NCI-H510A treated with DMSO at 0.1 percent for 48 hours (cell line): ENCODE measurements around the gene JKAMP.
A peak's percentile ranks its signal among the peaks of the same experiment; 100 is the strongest.
"Not testable (repeated sequence)": the region's sequence is repeated elsewhere in the genome, so short reads cannot be mapped to it uniquely, and the experiment has no call there.

ENCODE experiments used
- DNase-seq: peaks from one replicate; lab custom pipeline; 2025; lab: John Stamatoyannopoulos, UW

JKAMP gene, protein sequence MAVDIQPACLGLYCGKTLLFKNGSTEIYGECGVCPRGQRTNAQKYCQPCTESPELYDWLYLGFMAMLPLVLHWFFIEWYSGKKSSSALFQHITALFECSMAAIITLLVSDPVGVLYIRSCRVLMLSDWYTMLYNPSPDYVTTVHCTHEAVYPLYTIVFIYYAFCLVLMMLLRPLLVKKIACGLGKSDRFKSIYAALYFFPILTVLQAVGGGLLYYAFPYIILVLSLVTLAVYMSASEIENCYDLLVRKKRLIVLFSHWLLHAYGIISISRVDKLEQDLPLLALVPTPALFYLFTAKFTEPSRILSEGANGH

DNA sequence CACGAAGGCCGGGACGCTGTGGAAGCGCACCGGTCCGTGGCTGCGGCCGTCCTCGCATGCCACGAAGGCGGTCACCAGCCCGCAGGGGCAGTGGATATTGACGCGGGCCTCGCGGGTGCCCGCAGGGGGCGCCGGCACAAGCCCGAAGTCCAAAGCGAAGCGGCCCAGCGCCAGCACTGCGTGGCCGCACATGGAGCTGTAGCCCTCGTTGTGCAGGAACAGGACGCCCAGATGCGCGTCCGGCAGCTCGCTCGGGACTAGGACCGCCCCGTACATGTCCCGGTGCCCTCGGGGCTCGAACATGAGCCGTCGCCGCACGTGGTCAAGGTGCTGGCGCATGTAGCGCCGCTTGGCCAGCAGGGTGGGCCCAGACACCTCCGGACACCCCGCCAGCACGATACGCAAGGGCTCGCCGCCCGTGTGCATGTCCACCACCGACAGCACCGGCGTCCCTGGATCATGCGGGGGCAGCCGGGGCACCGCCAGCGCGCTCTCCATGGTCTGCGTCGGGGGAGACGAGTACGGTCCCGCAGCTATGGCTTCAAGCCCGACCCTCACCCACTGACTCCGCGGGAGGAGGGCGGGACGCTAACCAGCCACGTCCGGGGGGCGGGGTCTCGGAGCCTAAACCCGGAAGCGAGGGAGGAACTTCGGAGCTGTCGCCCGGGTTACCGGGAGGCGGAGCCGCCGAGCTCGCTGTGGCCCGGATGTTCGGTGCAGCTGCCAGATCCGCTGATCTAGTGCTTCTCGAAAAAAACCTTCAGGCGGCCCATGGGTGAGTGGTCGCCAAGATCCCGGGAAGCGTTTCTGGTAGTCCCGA lies at the start of gene JKAMP, which contains the start of gene L3HYPDH:
JKAMP (plus strand) TSS at position 699 of the 820 bp plus-strand sequence; CDS start at position 772, 73 bp downstream.
L3HYPDH (minus strand) TSS at position 590 of the 820 bp plus-strand sequence; CDS start at position 498, 92 bp downstream.
- peak; percentile 78 for DNase-seq

- DNase-seq, result no peak
Measured at GRCh38 chr14:59435101-59435500, 49.2 kb upstream of the JKAMP start.

DNA sequence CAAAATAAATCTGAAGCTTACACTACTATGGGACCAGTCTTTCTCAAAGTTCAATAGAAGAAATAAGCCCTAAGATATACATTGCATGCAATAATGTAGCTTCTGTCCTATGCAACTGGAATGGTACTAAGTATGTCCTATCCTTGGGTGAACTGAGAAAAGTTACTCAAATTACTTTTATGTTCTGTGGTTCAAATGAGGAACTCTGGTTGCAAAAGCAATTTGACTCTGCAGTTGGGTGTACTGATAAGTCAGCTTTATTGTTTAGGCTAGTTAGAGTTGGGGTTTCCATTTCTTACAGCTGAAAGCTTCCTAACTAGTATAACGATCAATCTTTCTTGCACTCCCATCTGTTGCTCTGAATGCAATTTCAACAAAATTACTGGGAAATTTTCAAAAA lies 48.3 kb upstream of the JKAMP start:
- DNase-seq, result no peak

GRCh38 chr14:59438195-59438647 lies 46.1 kb upstream of the JKAMP start:
- DNase-seq, result no peak

- DNase-seq, result no peak
Measured at GRCh38 chr14:59439256-59439965, 44.9 kb upstream of the JKAMP start.

GRCh38 chr14:59448673-59449072 lies 35.6 kb upstream of the JKAMP start:
- not testable (repeated sequence) for DNase-seq

- no peak for DNase-seq
Measured at GRCh38 chr14:59450716-59451115, 33.6 kb upstream of the JKAMP start.

GRCh38 chr14:59451849-59452248 lies 32.5 kb upstream of the JKAMP start:
- DNase-seq, result no peak

DNA sequence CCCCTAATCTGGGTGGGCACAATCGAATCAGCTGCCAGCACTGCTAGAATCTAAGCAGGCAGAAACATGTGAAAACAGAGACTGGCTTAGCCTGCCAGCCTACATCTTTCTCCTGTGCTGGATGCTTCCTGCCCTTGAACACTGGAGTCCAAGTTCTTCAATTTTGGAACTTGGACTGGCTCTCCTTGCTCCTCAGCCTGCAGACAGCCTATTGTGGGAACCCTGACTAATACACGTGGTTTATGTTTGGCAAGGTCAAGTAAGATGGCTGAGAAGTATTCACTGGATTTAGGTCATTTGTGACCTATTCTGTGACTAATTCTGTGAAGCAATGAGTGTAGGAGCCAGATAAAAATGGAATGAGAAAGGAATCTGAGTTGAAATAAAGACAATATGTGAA lies 30.2 kb upstream of the JKAMP start:
- no peak for DNase-seq

- DNase-seq, result no peak
Measured at GRCh38 chr14:59455411-59455810, 28.9 kb upstream of the JKAMP start.

- no peak for DNase-seq
Measured at GRCh38 chr14:59458486-59458885, 25.8 kb upstream of the JKAMP start.

DNA sequence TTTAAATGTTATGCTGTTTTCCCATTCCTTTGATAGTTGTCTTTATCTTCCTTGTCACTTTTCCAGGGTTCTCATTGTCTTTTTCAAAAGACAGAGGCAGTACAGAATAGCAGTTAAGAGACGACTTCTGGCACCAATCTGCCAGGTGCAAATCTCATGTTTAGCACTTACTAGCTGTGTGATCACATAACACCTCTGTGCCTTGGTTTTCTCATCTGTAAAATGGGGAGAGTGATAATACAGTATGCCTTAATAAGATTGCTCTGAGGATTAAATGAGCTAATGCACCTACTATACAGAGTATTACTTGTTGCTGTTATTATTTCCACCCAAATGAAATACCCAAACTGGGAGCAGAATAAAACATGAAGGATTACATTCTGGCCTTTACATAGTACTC lies 23.9 kb upstream of the JKAMP start:
- no peak for DNase-seq

DNA sequence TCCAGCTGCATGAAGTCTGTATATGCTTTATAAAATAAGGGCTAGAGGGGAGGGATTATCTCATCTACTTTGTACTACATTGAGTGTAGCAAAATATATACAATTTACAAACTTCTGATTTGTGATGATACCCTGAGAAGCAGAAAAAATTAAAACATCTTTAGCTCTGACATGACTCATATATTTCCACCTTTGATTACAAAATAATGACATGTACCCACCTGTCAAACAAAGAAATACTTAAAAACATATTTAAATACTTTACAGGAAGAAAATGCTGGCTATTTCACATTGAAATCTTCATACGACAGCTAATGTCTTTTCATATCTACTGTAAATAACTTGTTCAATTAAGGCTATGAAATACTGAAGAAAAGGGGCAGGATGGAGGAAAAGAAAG lies 22.4 kb upstream of the JKAMP start:
- no peak for DNase-seq

DNA sequence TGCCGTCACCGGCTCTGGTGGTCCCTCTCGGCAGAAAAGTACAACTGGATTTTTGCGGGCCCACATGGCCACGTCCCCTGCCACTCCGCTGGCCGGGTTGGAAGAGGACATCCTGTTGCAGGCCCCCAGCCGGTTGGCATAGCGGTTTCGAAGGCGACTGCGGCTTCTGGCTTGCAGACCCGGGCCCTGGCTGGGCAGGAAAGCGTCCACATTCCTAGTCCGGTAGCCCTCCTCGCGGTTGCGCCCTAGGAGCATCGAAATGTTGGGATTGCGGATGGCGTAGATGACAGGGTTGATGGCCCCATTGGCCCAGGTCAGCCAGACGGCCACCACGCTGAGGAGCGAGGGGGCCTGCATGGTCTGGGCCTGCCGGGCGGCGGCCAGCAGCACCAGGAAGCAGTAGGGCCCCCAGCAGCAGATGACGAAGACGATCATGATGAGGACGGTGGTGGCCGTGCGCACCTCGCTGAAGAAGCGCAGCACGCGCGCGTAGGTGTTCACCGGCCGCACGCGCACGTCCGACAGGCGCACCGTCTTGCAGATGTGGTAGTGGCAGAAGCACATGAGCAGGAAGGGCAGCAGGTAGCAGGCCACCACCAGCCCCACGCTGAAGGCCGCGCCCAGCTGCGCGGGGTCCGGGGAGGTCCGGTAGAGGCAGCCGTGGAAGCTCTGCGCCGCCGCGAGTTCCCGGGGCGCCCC lies 20.4 kb upstream of the JKAMP start:
- DNase-seq, result peak; percentile 52

GRCh38 chr14:59464486-59465315 lies 19.6 kb upstream of the JKAMP start:
- peak; percentile 48 for DNase-seq

- DNase-seq, result no peak
Measured at GRCh38 chr14:59465316-59466135, 18.8 kb upstream of the JKAMP start, which contains the start of gene GPR135. GPR135 (minus strand) TSS chr14:59465380; CDS start chr14:59465226, 154 bp downstream.

DNA sequence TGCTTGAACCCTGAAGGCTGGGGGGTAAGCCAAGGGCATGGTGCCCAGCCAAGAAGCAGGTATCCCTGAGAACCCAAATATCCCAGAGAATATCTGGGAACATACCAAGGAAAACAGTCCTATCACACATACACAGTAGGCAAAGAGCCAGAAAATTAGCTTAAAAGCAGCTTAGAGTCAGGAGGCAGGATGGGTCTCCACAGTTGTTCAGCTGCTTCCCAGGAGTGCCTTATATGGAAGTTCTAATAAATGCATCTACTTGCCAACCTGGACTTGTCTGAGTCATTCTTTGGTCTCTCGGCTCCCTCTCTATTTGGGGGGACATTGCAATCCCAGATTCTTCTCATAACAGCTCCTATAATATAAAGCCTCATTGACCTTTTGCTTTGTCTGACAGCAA lies 10.1 kb upstream of the JKAMP start:
- DNase-seq, result no peak

DNA sequence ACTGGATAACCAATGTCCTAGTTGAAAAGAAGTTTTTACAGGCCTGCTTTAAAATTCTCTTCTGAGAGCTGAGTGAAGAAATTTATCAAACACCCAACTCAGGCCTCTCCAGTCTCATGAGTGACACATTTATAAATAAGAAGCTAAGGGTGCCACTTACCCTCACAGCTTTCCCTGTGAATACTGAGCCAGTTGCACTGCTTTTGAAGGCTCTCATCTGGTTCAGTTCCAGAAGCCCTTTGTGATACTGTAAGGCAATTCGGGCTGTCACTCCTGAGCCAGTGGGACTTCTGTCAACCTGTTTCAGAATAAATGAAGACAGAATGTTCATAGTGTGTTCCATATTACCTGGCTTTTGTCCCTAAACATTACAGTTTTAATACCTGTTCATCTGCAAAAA lies 8.6 kb upstream of the JKAMP start:
- DNase-seq, result no peak

DNA sequence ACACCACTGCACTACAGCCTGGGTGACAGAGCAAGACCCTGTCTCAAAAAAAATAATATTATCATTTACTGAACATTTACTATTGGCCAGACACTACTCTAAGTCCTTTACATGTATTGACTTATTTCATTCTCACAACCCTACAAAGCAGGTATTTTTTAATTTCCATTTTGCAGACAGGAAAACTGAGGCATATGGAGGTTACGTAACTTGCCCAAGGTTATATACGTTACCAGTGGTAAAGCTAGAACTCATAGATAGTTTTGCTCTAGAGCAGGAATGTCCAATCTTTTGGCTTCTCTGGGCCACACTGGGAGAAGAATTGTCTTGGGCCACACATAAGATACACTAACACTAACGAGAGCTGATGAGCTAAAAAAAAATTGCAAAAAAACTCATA lies 5.8 kb upstream of the JKAMP start:
- no peak for DNase-seq

- DNase-seq, result no peak
Measured at GRCh38 chr14:59480166-59480565, 4.2 kb upstream of the JKAMP start.
